Transverse colon (tissue), 4 donors: ENCODE results near the gene VSX1. TPM values are rescaled to one million over a fixed set of nuclear protein-coding genes. Genes with fewer than 3 reads are reported as not detected.
A peak's percentile ranks its signal among the peaks of the same experiment; 100 is the strongest.

Source experiments
- DNase-seq: peaks from one replicate; pipeline ENCODE4 v3.0.0-alpha.2; 2019
- H3K27ac ChIP-seq, 4 donors: fragments of 200-600 bp; sonication (generic); 2 replicates each; pipeline ENCODE4 v1.5.1; 2016 to 2018; ENCODE audit warnings: inconsistent platforms in 4 of 4
- H3K27me3 ChIP-seq: fragments of 200-600 bp; sonication (generic); 2 replicates; pipeline ENCODE4 v1.5.1; 2017; ENCODE audit warnings: inconsistent platforms
- H3K36me3 ChIP-seq, 4 donors: fragments of 200-600 bp; sonication (generic); 2 replicates each; pipeline ENCODE4 v1.5.1; 2017 to 2019; ENCODE audit warnings: inconsistent platforms in 4 of 4
- H3K4me1 ChIP-seq, 4 donors: fragments of 200-600 bp; sonication (generic); 2 replicates each; pipeline ENCODE4 v1.5.1; 2017 to 2020; ENCODE audit warnings: inconsistent platforms in 4 of 4
- H3K4me3 ChIP-seq, 4 donors: fragments of 200-600 bp; sonication (generic); 1 replicate in 1 of 4; 2 replicates in 3 of 4; pipeline versions ENCODE4 v1.5.1 to v1.6.1; 2017 to 2019; ENCODE audit warnings: inconsistent platforms in 4 of 4
- H3K9me3 ChIP-seq, 2 donors: fragments of 200-600 bp; sonication (generic); 2 replicates each; pipeline ENCODE4 v1.5.1; 2017 to 2019; ENCODE audit warnings: inconsistent platforms in 2 of 2
- CTCF ChIP-seq, 5 experiments: fragments of 200-600 bp in 3 of 5; fragments of 450-650 bp in 2 of 5; sonication (generic) in 3 of 5; IDR thresholded peaks; 1 replicate in 2 of 5; 2 replicates in 3 of 5; pipeline ENCODE4 v1.5.1; 2016 to 2017; ENCODE audit warnings: antibody characterized with exemption in 5 of 5, inconsistent platforms in 3 of 5, mild to moderate bottlenecking in 2 of 5, moderate library complexity in 1 of 5
- EP300 ChIP-seq: sonication (generic); formaldehyde crosslinking; IDR thresholded peaks from one replicate; pipeline ENCODE4 v1.6.1; 2017; ENCODE audit warnings: antibody characterized with exemption, low read depth
- POLR2A ChIP-seq: fragments of 450-650 bp; IDR thresholded peaks from one replicate; pipeline ENCODE4 v1.6.1; 2016; ENCODE audit warnings: antibody characterized with exemption, mild to moderate bottlenecking, moderate library complexity
- POLR2AphosphoS5 ChIP-seq, 3 donors: sonication (generic); formaldehyde crosslinking; IDR thresholded peaks; one replicate each; pipeline ENCODE4 v1.6.1; 2016; ENCODE audit warnings: antibody characterized with exemption in 3 of 3
- WGBS, 2 donors: methylation state at CpG; one replicate each; pipeline ENCODE4 v1.1.5; 2018; ENCODE audit warnings: low coverage in 1 of 2; 5-methylcytosine and 5-hydroxymethylcytosine counted together
- in situ Hi-C, 4 donors: fragments of 200-750 bp; cut with MboI; loops; one replicate each; pipeline versions ENCODE4 v1.15.0 to v1.15.1; 2017; ENCODE audit warnings: low sequenced_read_pairs in 3 of 4, low pct_ligation_motif_present in 1 of 4, low pct_unique_long_range_greater_than_20kb in 1 of 4
- intact Hi-C: fragments of 100-400 bp; cut with DNase I; formaldehyde crosslinking; loops from one replicate; pipeline ENCODE4 v1.15.1; 2023; ENCODE audit warnings: low total_unique reads
- total RNA-seq, 4 donors: library from RNA; depleted of rRNA; stranded (reverse); fragments of >200 nt; gene quantifications; one replicate each; pipeline ENCODE4 v1.1.0, GENCODE V29; 2016

Gene VSX1
- total RNA-seq, 4 donors from 2014 or later = 0.16 TPM; not detected in 3

- intact Hi-C loops = no loop called here
- H3K9me3 ChIP-seq = no peaks in the 10 kb centered on the region
- H3K27me3 ChIP-seq = peaks cover 56% of the 10 kb centered on the region
- WGBS, 2 donors = 25 to 59% methylated on average over 2 to 5 of the region's 5 CpGs
- TF ChIP-seq CTCF (IDR thresholded peaks at IDR 0.05) (no peak), POLR2A (no peak), POLR2AphosphoS5 (IDR thresholded peaks at IDR 0.05) (no peak), EP300 (no peak)
- no peaks in the 10 kb centered on the region for H3K4me1 ChIP-seq
- DNase-seq = peak; percentile 1
- no peaks in the 10 kb centered on the region for H3K36me3 ChIP-seq
- in situ Hi-C loops = loop anchor here in 1 of 4 donors (25.0 kb wide), 1 partner anchor 316 kb away; the partner anchor contains the start of gene ABHD12
- no peak overlapping the region for H3K27ac ChIP-seq
- no peak overlapping the region for H3K4me3 ChIP-seq
Measured at GRCh38 chr20:25070821-25071473, 11.0 kb downstream of the VSX1 start.

- intact Hi-C loops = no loop called here
- Histone ChIP-seq H3K4me3 (no peak overlapping the region), H3K9me3 (no peaks in the 10 kb centered on the region), H3K27me3 (peaks cover 33% of the 10 kb centered on the region), H3K27ac (no peak overlapping the region), H3K36me3 (no peaks in the 10 kb centered on the region), H3K4me1 (peaks cover 0 to 8% (median 3%) of the 10 kb centered on the region in 4 donors)
- in situ Hi-C loops = loop anchor here (5.0 to 25.0 kb wide), 4 partner anchors 70 to 320 kb away; partner anchors contain the start of genes APMAP (in 2 of the 4) and ABHD12 (in 1 of the 4)
- TF ChIP-seq CTCF (IDR thresholded peaks at IDR 0.05) (no peak), POLR2A (no peak), POLR2AphosphoS5 (IDR thresholded peaks at IDR 0.05) (no peak), EP300 (no peak)
- peak; percentile 3 for DNase-seq
- 90 to 95% methylated on average over 13 to 18 of the region's 18 CpGs for WGBS, 2 donors
Measured at GRCh38 chr20:25067102-25067987, 14.6 kb downstream of the VSX1 start.

DNA sequence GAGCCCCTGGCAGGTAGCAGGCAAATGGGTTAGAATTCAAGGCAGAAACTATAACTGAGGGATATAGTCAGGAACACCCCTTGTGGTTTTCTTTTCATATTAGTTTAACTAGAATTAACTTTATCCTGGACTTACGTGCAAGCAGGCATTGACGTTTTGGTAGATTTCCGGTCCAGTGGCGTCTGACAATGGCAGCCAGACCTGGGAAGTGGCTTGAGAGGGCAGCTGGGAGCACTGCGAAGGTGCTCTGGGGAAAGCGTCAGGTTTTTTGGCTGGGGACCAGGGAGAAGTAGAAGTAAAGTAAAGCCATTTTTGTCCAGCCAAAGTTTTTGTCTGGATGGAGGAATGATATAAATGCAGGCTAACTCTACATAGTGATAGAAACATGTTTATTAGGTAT is 15.6 kb downstream of the VSX1 start:
- Histone ChIP-seq H3K36me3 (no peaks in the 10 kb centered on the region), H3K27ac (no peak overlapping the region), H3K9me3 (no peaks in the 10 kb centered on the region), H3K4me1 (peaks cover 0 to 8% (median 3%) of the 10 kb centered on the region in 4 donors), H3K27me3 (peaks cover 23% of the 10 kb centered on the region), H3K4me3 (no peak overlapping the region)
- intact Hi-C loops (no loop called here), in situ Hi-C loops (loop anchor here (5.0 to 25.0 kb wide), 4 partner anchors 69 to 321 kb away; partner anchors contain the start of genes APMAP (in 2 of the 4) and ABHD12 (in 1 of the 4))
- DNase-seq = peak; percentile 7
- no peak for TF ChIP-seq POLR2A
- TF ChIP-seq EP300 = no peak
- no peak for TF ChIP-seq POLR2AphosphoS5 (IDR thresholded peaks at IDR 0.05)
- no peak for TF ChIP-seq CTCF (IDR thresholded peaks at IDR 0.05)
- 20 to 25% methylated on average over 5 to 6 of the region's 6 CpGs for WGBS, 2 donors
